H9 (cell line): ENCODE results near the gene RMND5B. TPM values are rescaled to one million over a fixed set of nuclear protein-coding genes. Genes with fewer than 3 reads are reported as not detected.

ENCODE experiments used
- DNase-seq: peaks from one replicate; pipeline ENCODE4 v3.0.0-alpha.2; 2017
- H2AFZ ChIP-seq: one replicate; pipeline ENCODE4 v1.6.1; 2013; ENCODE audit warnings: mild to moderate bottlenecking, low read length, control low read depth, moderate library complexity
- H2AK5ac ChIP-seq: 2 replicates; pipeline ENCODE4 v1.6.1; 2013; ENCODE audit warnings: low read length, control low read depth, mixed read lengths; ENCODE audit not compliant: insufficient read length
- H2BK120ac ChIP-seq: one replicate; pipeline ENCODE4 v1.6.1; 2013; ENCODE audit warnings: low read depth, mild to moderate bottlenecking, low read length, control low read depth, inconsistent platforms; ENCODE audit not compliant: poor library complexity, severe bottlenecking
- H2BK12ac ChIP-seq: 2 replicates; pipeline ENCODE4 v1.6.1; 2013; ENCODE audit warnings: low read length, control low read depth, mixed read lengths, low read depth; ENCODE audit not compliant: insufficient read length
- H2BK15ac ChIP-seq: 2 replicates; pipeline ENCODE4 v1.6.1; 2013; ENCODE audit warnings: low read depth, low read length, control low read depth
- H2BK20ac ChIP-seq: one replicate; pipeline ENCODE4 v1.6.1; 2013; ENCODE audit warnings: low read depth, mild to moderate bottlenecking, low read length, control low read depth, inconsistent platforms; ENCODE audit not compliant: poor library complexity, severe bottlenecking
- H2BK5ac ChIP-seq: 2 replicates; pipeline ENCODE4 v1.6.1; 2013; ENCODE audit warnings: low read length, control low read depth, mixed read lengths; ENCODE audit not compliant: insufficient read length
- H3K14ac ChIP-seq: 2 replicates; pipeline ENCODE4 v1.6.1; 2013; ENCODE audit warnings: low read length, control low read depth; ENCODE audit not compliant: insufficient read depth
- H3K18ac ChIP-seq: 2 replicates; pipeline ENCODE4 v1.6.1; 2013; ENCODE audit warnings: low read depth, mild to moderate bottlenecking, mixed read lengths, low read length, control low read depth; ENCODE audit not compliant: insufficient read length
- H3K23ac ChIP-seq: 2 replicates; pipeline ENCODE4 v1.6.1; 2013; ENCODE audit warnings: low read length, control low read depth, mixed read lengths, low read depth; ENCODE audit not compliant: insufficient read length
- H3K23me2 ChIP-seq: 2 replicates; pipeline ENCODE4 v1.6.1; 2013; ENCODE audit warnings: low read depth, mild to moderate bottlenecking, mixed read lengths, low read length, control low read depth; ENCODE audit not compliant: insufficient read length, poor library complexity, severe bottlenecking
- H3K27ac ChIP-seq: 2 replicates; pipeline ENCODE4 v1.5.1; 2013; ENCODE audit warnings: low read length, control low read depth, mixed read lengths, low read depth; ENCODE audit not compliant: insufficient read length
- H3K27me3 ChIP-seq: 2 replicates; pipeline ENCODE4 v1.6.1; 2013; ENCODE audit warnings: low read length, control low read depth, inconsistent platforms; ENCODE audit not compliant: insufficient read depth
- H3K4ac ChIP-seq: 2 replicates; pipeline ENCODE4 v1.6.1; 2013; ENCODE audit warnings: low read depth, mild to moderate bottlenecking, control low read depth, inconsistent platforms, low read length, moderate library complexity
- H3K4me1 ChIP-seq: 2 replicates; pipeline ENCODE4 v1.6.1; 2013; ENCODE audit warnings: low read length, control low read depth, inconsistent platforms; ENCODE audit not compliant: insufficient read depth
- H3K4me2 ChIP-seq: 2 replicates; pipeline ENCODE4 v1.6.1; 2013; ENCODE audit warnings: low read length, control low read depth, mixed read lengths; ENCODE audit not compliant: insufficient read length, insufficient read depth
- H3K56ac ChIP-seq: 2 replicates; pipeline ENCODE4 v1.6.1; 2013; ENCODE audit warnings: low read depth, mild to moderate bottlenecking, mixed read lengths, low read length, control low read depth; ENCODE audit not compliant: insufficient read length
- H3K79me1 ChIP-seq: 2 replicates; pipeline ENCODE4 v1.6.1; 2013; ENCODE audit warnings: low read depth, mild to moderate bottlenecking, moderate library complexity, low read length, control low read depth, inconsistent platforms; ENCODE audit not compliant: insufficient read depth, poor library complexity, severe bottlenecking
- H3K79me2 ChIP-seq: 2 replicates; pipeline ENCODE4 v1.6.1; 2013; ENCODE audit warnings: low read length, control low read depth, inconsistent platforms; ENCODE audit not compliant: insufficient read depth
- H3K9ac ChIP-seq: 2 replicates; pipeline ENCODE4 v1.6.1; 2013; ENCODE audit warnings: low read length, control low read depth, mixed read lengths; ENCODE audit not compliant: insufficient read length; ENCODE audit errors: extremely low read depth
- H3K9me3 ChIP-seq: one replicate; pipeline ENCODE4 v1.6.1; 2013; ENCODE audit warnings: low read depth, low read length, inconsistent platforms; ENCODE audit not compliant: control insufficient read depth
- H3T11ph ChIP-seq: one replicate; pipeline ENCODE4 v1.6.1; 2013; ENCODE audit warnings: mild to moderate bottlenecking, low read length, control low read depth, inconsistent platforms
- H4K20me1 ChIP-seq: one replicate; pipeline ENCODE4 v1.6.1; 2013; ENCODE audit not compliant: control insufficient read depth, insufficient read length, insufficient read depth
- H4K5ac ChIP-seq: 2 replicates; pipeline ENCODE4 v1.6.1; 2013; ENCODE audit warnings: low read depth, mild to moderate bottlenecking, mixed read lengths, low read length, control low read depth; ENCODE audit not compliant: insufficient read length
- H4K8ac ChIP-seq: replicated peaks from 2 replicates; pipeline ENCODE4 v1.6.1; 2013; ENCODE audit warnings: low read length, control low read depth, mixed read lengths, low read depth; ENCODE audit not compliant: insufficient read length
- H4K91ac ChIP-seq: 2 replicates; pipeline ENCODE4 v1.6.1; 2013; ENCODE audit warnings: low read depth, mild to moderate bottlenecking, moderate library complexity, mixed read lengths, low read length, control low read depth; ENCODE audit not compliant: insufficient read length
- H3K27ac Mint-ChIP-seq, 3 experiments: 2 replicates in 2 of 3; 3 replicates in 1 of 3; pipeline ENCODE4 v1.8.0; 2020 to 2021; ENCODE audit warnings: mixed read lengths in 3 of 3, mild to moderate bottlenecking in 1 of 3, moderate library complexity in 1 of 3
- H3K27me3 Mint-ChIP-seq: 2 replicates; pipeline ENCODE4 v1.8.0; 2021; ENCODE audit warnings: low read depth, mild to moderate bottlenecking, moderate library complexity, mixed read lengths
- H3K36me3 Mint-ChIP-seq, 3 experiments: 2 replicates in 2 of 3; 3 replicates in 1 of 3; pipeline ENCODE4 v1.8.0; 2020 to 2021; ENCODE audit warnings: low read depth in 3 of 3, mixed read lengths in 3 of 3; ENCODE audit not compliant: insufficient read depth in 1 of 3
- H3K4me1 Mint-ChIP-seq, 2 experiments: 2 replicates each; pipeline ENCODE4 v1.8.0; 2020; ENCODE audit warnings: mixed read lengths in 2 of 2
- H3K4me3 Mint-ChIP-seq, 2 experiments: 2 replicates in 1 of 2; 3 replicates in 1 of 2; pipeline ENCODE4 v1.8.0; 2020 to 2021; ENCODE audit warnings: mild to moderate bottlenecking in 2 of 2, mixed read lengths in 2 of 2, moderate library complexity in 1 of 2
- H3K9me3 Mint-ChIP-seq, 2 experiments: 2 replicates in 1 of 2; 3 replicates in 1 of 2; pipeline ENCODE4 v1.8.0; 2020; ENCODE audit warnings: mild to moderate bottlenecking in 2 of 2, mixed read lengths in 2 of 2, moderate library complexity in 1 of 2
- WGBS: extraction: QIAGEN DNeasy Blood & Tissue Kit; methylation state at CpG from one replicate; pipeline ENCODE4 v1.1.7; 2013; ENCODE audit warnings: missing lambda C conversion rate, low lambda C conversion rate, mixed read lengths; ENCODE audit not compliant: insufficient read length; ENCODE audit errors: extremely low coverage; 5-methylcytosine and 5-hydroxymethylcytosine counted together
- total RNA-seq: library from RNA; stranded (reverse); gene quantifications from 2 replicates; pipeline ENCODE4 v1.2.1, GENCODE V29; 2021
- TF ChIP-seq, protein P1 (sequence below): fragments of 200-600 bp; sonication (generic); conservative IDR thresholded peaks from 3 replicates; pipeline ENCODE4 v1.8.0; 2021; ENCODE audit warnings: antibody characterized with exemption, mild to moderate bottlenecking

Gene RMND5B
- total RNA-seq, 1 experiment from 2014 or later, result 86.4 TPM

DNA sequence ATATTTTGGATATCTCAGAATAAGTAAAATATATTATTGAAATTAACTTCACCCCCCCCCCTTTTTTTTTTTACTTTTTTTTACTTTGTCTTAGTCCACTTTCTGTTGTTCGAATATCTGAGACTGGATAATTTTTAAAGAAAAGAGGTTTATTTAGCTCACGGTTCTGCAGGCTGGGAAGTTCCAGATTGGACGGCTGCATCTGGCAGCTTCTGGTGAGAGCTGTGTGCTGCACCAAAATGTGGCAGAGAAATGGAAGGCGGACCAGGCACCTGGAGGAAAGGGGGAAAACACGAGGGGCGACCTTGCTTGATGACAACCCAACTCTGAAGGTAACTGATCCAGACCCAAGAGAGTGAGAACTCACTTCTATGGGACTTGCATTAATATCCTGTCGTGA lies 62.0 kb downstream of the RMND5B start:
- no peak overlapping the region for H3K27ac Mint-ChIP-seq
- H3K4me2 ChIP-seq, result no peak overlapping the region
- no peak overlapping the region for H3T11ph ChIP-seq

More for the DNA sequence above, 62.0 kb downstream of the RMND5B start:
- Histone ChIP-seq H4K20me1 (no peaks in the 10 kb centered on the region), H3K4ac (no peak overlapping the region), H3K27me3 (no peaks in the 10 kb centered on the region), H3K18ac (no peak overlapping the region), H2BK12ac (no peak overlapping the region), H3K56ac (no peak overlapping the region), H2AK5ac (no peak overlapping the region), H4K5ac (no peak overlapping the region), H3K79me2 (no peaks in the 10 kb centered on the region), H3K79me1 (no peaks in the 10 kb centered on the region), H3K4me1 (no peaks in the 10 kb centered on the region), H2BK5ac (no peak overlapping the region), H2BK20ac (no peak overlapping the region), H2BK15ac (no peak overlapping the region), H3K9me3 (no peaks in the 10 kb centered on the region), H3K27ac (no peak overlapping the region), H2BK120ac (no peak overlapping the region), H4K8ac (no peak overlapping the region), H2AFZ (no peak overlapping the region), H3K23me2 (no peaks in the 10 kb centered on the region), H4K91ac (no peak overlapping the region), H3K14ac (no peak overlapping the region), H3K9ac (no peak overlapping the region), H3K23ac (no peak overlapping the region)
- no CpG with 5 or more reads among the region's 7 CpGs for WGBS
- Mint-ChIP-seq H3K9me3 (peaks cover 24% of the 10 kb centered on the region in 2 experiments), H3K27me3 (peaks cover 11% of the 10 kb centered on the region), H3K4me1 (peaks cover 21 to 23% of the 10 kb centered on the region in 2 experiments), H3K36me3 (peaks cover 6 to 20% (median 7%) of the 10 kb centered on the region in 3 experiments), H3K4me3 (no peak overlapping the region)
- TF ChIP-seq, protein P1, sequence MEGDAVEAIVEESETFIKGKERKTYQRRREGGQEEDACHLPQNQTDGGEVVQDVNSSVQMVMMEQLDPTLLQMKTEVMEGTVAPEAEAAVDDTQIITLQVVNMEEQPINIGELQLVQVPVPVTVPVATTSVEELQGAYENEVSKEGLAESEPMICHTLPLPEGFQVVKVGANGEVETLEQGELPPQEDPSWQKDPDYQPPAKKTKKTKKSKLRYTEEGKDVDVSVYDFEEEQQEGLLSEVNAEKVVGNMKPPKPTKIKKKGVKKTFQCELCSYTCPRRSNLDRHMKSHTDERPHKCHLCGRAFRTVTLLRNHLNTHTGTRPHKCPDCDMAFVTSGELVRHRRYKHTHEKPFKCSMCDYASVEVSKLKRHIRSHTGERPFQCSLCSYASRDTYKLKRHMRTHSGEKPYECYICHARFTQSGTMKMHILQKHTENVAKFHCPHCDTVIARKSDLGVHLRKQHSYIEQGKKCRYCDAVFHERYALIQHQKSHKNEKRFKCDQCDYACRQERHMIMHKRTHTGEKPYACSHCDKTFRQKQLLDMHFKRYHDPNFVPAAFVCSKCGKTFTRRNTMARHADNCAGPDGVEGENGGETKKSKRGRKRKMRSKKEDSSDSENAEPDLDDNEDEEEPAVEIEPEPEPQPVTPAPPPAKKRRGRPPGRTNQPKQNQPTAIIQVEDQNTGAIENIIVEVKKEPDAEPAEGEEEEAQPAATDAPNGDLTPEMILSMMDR, result no peak
- no peak for DNase-seq
